PFSK-1 (cell line): ENCODE data around the gene PPP1R3C.

Source experiments
- FOXP2 ChIP-seq: optimal IDR thresholded peaks from 2 replicates; pipeline ENCODE3; 2011; ENCODE audit warnings: borderline replicate concordance, control low read depth, inconsistent platforms; ENCODE audit not compliant: insufficient read depth; ENCODE audit errors: extremely low read length, extremely low read depth
- POLR2AphosphoS5 ChIP-seq: IDR thresholded peaks from 2 replicates; pipeline ENCODE4 v1.6.1; 2012; ENCODE audit warnings: low read depth, mild to moderate bottlenecking, control low read depth, low read length, moderate library complexity
- SIN3A ChIP-seq: IDR thresholded peaks from 2 replicates; pipeline ENCODE4 v1.6.1; 2012; ENCODE audit warnings: mild to moderate bottlenecking, low read length, moderate library complexity, borderline replicate concordance; ENCODE audit not compliant: insufficient read depth
- TAF1 ChIP-seq: IDR thresholded peaks from 2 replicates; pipeline ENCODE4 v1.6.1; 2012; ENCODE audit warnings: low read length, control low read depth, borderline replicate concordance; ENCODE audit not compliant: insufficient read depth
- TF ChIP-seq, protein P1 (sequence below), 2 experiments: IDR thresholded peaks; 2 replicates each; pipeline versions ENCODE4 v1.6.1 to v1.8.0; 2011 to 2012; ENCODE audit warnings: low read depth in 2 of 2, low read length in 2 of 2, control low read depth in 1 of 2, inconsistent platforms in 1 of 2, mild to moderate bottlenecking in 1 of 2, moderate library complexity in 1 of 2; ENCODE audit not compliant: insufficient read depth in 1 of 2

The PPP1R3C gene

DNA sequence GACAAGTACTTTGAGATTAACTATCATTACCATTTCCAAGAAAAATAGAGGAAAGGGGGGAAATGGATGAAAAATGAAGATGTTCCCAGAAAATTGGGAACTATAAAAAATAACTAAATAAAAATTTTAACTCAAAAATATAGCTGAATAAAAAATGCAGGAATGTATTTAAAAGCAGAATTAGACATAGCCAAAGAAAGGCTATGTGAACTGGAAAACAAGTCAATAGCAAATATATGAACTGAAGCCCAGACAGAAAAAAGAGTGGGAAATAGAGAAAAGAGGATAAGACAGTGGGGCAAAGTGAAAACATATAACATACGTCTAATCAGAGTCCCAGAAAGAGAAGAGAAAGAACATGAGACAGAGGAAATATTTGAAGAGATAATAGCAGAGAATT lies 10.3 kb downstream of the PPP1R3C start:
- no peak for TF ChIP-seq POLR2AphosphoS5

DNA sequence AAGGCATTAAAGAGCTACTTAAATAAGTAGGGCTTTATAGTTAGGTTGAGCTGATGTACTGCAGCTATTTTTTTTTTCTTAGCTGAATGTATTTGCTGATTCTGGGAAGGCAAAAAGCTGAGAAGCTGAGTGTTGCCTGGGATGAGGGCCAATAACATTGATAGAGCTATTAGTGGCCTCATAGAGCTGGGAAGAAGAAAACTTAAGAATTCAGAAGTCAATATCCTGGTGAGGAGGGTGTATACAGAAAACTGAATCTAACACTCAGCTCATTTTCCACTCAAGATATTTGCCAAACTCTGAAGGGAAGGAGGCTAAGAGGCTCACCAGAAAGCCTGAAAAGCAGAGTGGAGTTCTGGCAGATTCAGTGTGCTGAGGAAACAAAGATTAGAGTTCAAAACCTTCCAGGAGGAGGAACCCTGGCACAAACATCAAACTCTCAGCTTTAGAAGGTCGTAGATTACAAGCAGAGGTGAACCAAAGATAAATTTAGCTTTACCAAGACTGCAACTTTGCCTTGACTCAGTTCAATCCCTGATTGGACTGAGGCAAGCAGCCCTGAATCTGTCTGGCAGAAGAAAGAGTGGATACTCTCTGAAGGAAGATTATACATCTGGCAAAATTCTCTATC lies 11.3 kb downstream of the PPP1R3C start:
- TF ChIP-seq POLR2AphosphoS5 (no peak), FOXP2 (no peak), TAF1 (no peak), SIN3A (no peak)
- TF ChIP-seq, protein P1, sequence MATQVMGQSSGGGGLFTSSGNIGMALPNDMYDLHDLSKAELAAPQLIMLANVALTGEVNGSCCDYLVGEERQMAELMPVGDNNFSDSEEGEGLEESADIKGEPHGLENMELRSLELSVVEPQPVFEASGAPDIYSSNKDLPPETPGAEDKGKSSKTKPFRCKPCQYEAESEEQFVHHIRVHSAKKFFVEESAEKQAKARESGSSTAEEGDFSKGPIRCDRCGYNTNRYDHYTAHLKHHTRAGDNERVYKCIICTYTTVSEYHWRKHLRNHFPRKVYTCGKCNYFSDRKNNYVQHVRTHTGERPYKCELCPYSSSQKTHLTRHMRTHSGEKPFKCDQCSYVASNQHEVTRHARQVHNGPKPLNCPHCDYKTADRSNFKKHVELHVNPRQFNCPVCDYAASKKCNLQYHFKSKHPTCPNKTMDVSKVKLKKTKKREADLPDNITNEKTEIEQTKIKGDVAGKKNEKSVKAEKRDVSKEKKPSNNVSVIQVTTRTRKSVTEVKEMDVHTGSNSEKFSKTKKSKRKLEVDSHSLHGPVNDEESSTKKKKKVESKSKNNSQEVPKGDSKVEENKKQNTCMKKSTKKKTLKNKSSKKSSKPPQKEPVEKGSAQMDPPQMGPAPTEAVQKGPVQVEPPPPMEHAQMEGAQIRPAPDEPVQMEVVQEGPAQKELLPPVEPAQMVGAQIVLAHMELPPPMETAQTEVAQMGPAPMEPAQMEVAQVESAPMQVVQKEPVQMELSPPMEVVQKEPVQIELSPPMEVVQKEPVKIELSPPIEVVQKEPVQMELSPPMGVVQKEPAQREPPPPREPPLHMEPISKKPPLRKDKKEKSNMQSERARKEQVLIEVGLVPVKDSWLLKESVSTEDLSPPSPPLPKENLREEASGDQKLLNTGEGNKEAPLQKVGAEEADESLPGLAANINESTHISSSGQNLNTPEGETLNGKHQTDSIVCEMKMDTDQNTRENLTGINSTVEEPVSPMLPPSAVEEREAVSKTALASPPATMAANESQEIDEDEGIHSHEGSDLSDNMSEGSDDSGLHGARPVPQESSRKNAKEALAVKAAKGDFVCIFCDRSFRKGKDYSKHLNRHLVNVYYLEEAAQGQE (IDR thresholded peaks at IDR 0.05; ENCODE audit: insufficient read depth in 1 of 2, low read depth in 2 of 2, low read length in 2 of 2) = no peak

DNA sequence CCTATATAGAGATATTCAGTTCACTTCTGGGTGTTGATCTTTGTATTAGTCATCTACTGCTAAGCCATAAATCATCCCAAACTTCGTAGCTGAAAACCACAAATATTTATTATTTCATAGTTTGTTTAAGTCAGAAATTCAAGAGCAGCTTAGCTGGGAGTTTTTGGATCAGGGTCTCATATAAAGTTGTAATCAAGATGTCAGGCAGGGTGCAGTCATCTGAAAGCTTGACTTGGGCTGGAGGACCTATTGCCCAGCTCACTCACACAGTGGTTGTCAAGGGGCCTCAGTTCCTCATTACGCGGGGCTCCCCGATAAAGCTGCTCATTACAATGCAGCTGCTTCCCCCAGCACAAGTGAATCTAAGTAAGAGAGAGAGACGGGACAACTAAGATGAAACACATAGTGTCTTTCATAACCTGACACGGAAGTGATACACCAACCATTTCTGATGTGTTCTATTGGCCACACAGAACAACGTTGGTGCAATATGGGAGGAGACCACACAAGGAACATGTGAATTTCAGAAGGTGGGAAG lies 15.7 kb downstream of the PPP1R3C start:
- TF ChIP-seq, protein P1 (IDR thresholded peaks at IDR 0.05; ENCODE audit: insufficient read depth in 1 of 2, low read depth in 2 of 2, low read length in 2 of 2) = no peak
- TF ChIP-seq FOXP2 = no peak
- no peak for TF ChIP-seq TAF1
- TF ChIP-seq POLR2AphosphoS5 = no peak
- no peak for TF ChIP-seq SIN3A

DNA sequence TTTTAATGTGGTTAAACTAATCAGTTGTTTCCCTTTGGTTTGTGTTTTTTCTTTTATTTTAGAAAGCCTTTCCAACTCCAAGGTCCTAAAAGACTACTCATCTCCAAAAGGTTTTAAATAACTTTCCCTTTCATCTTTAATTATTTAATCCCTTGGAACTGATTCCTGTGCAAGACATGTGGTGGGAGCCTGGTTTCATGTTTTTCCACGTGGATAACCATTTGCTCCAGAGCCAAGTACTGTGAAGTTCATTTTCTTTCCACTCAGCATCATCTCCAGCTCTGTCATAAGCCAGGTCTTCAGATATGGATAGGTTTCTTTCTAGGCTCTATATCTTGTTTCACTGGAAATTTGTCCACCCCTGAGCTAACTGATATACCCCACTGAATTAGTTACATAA lies 16.7 kb downstream of the PPP1R3C start:
- TF ChIP-seq FOXP2 (no peak), TAF1 (no peak), SIN3A (no peak)
- TF ChIP-seq, protein P1 (IDR thresholded peaks at IDR 0.05; ENCODE audit: insufficient read depth in 1 of 2, low read depth in 2 of 2, low read length in 2 of 2) = no peak

DNA sequence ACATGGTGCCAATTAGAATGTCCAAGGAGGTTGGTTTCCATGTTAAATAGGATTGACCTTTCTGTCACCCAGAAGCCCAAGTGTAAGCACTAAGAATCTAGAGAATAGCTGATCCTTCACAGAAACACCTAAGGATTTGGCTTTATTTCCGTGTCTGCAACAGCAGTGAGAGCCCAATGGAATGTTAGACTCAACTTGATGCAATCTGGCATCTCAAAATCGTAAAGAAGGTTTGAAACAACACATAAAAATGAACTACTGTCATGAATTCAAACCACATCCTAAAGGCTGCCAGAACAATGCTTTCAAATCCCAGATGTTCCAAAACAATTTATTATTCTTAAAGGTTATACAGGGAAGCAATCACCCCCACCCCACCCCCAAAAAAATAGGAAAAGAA lies 18.6 kb downstream of the PPP1R3C start:
- TF ChIP-seq SIN3A (no peak), TAF1 (no peak), POLR2AphosphoS5 (no peak), FOXP2 (no peak)
- TF ChIP-seq, protein P1 (IDR thresholded peaks at IDR 0.05; ENCODE audit: insufficient read depth in 1 of 2, low read depth in 2 of 2, low read length in 2 of 2) = no peak
